ENCODE measurements around the gene VSTM4.

- TF ChIP-seq EZH2phosphoT487 (IDR thresholded peaks at IDR 0.05; ENCODE audit: insufficient read depth, low read depth) = no peak
- no peak for TF ChIP-seq EZH2 (IDR thresholded peaks at IDR 0.05; ENCODE audit: insufficient read depth, poor library complexity, severe bottlenecking)
Observed at GRCh38 chr10:49053053-49053997, 62.0 kb downstream of the VSTM4 start.
